ENCODE measurements around the gene LDLRAD4.

Gene LDLRAD4

DNA sequence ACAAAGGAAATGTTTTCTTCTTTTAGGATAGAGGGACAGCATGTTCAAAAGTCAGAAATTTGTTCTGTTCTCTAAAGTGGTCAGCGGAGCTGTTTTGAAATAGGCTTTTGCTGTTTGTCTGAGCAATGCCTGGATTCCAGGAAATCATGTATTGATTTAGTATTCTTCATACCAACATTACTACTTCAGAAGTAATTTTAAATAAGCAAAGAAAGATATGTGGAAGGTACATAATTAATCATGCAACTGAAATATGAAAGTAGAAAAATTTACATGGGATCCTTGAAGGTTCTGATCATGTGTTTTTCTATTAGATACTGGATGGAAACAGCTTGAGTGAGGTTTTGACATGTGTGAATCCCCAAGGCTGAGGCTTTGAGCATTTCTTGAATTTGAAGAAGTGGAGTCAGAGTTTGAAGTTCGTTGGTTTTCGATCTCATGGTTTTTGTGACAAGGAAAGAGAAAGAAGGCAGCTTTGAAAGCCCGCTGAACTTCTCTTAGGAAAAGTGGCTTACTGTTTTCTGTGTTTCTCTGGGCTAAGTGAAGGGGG lies 220.0 kb downstream of the LDLRAD4 start:
- DNase-seq = no peak

DNA sequence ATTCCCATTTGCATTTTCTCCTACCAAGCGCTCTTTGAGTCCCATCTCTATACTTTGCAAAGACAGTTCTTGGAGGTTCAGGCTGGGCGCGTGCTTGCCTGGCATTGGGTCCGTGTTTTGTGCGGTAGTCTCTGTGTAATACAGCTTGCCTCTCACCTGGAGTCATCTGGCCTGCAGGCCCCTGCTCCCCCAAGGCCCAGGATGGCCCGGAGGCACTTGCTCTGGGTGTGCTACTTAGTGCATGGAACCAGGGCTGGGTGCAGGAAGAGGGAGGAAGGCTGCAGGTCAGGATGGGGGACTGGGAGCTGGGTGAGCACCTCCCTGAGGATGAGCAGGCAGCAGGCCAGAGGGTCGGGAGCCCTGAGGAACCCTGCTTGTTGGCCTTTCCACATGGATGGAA lies 220.9 kb downstream of the LDLRAD4 start:
- no peak for DNase-seq

DNA sequence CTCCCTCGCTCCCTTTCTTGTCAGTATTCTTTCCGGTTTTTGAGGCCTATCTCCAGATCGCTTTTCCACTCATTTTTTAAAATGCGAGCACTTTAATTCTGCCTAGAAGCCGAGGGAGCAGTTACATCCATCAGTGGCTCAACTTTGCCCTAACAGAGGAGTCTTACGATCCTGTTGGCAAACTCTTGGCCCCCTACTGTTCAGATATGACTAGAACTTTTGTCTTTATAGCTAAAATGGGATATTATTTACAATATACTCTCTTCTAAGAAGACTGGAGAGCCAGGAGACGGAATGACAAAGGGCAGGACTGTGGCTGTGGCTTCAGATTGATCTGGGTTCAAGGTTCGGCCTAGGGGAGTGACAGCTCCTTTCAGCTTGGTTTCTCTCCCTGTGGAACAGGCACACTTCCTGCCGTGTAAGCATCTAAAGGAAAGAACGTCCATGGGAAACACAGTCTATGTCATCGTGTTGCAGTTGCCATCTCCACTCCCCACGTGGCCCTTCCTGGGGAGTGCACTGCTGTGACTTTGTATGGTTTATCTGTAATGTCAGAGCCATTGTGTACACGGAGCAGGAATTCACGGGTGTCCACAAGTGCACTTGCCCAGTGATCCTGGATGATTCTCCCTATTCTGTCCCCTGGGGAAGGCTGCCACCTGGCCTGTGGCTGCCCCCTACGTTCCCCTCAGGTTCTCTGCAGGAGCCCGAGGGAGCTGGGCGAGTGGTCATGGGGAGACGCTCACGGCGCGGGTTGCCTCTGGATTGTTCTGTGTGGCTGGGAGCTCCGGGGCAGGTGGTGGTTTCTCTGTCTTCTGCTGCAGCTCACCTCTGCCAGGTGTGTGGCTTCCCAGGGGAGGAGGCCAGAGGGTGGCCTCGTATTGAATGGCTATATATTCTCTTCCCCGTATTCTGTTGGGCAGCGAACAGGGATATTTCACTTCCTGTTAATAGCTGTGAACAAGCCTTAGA lies 222.0 kb downstream of the LDLRAD4 start:
- DNase-seq = no peak

DNA sequence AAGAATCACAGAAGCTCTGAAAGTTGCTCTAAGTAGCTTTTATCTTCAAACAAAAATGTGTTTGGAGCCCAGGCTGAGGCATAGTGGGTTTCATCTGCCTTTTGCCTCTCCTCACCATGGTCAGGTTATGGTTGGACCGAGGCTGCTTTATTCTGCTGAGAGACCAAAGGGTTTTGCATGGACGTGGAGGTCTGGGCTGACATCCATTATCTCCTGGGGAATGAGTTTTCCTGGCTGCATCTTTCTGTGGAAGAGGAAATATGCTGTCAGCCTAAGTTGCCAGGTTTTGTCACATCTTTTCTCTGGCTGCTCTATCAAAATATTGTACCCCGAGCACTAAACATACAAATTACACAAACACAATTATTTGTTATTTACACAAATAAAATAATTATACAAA lies 223.2 kb downstream of the LDLRAD4 start:
- DNase-seq = no peak

DNA sequence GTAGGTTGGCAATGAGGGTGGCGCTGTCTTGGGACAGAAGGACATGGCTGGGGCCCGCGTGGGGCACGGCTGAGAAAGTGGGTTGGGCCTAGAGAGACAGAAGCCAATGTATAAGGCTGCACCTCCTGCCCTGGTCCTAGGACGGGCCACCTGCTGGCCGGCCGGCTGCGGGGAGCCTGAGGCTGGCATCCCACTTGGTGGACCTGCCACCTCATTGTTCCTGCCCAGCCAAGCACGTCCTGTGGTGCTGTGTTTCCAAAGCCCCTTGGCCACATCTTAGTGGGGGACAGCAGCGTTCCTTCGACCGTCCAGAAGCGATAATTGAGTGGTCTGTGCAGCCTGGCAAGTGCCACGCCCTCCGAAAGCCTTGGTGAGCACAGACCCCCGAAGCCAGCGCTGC lies 223.9 kb downstream of the LDLRAD4 start:
- no peak for DNase-seq

DNA sequence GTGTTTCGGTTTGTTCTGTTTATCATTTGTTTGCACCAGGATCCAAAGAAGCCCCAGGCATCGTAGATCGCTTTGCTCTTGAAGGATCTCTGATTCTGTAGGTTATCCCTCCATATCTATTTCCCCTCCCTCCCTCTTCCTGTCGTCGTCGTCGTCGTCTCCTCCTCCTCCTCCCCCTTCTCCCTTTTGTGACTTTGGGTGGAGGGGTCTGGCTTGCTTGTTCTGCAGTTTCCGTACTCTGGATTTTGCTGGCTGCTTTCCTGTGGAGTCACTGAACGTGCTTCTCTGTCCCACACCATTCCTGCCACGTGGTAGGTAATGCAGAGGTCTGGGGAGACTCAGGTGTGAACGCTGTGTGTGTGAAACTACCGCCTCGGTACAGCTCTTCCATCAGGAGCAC lies 225.0 kb downstream of the LDLRAD4 start:
- DNase-seq = no peak

DNA sequence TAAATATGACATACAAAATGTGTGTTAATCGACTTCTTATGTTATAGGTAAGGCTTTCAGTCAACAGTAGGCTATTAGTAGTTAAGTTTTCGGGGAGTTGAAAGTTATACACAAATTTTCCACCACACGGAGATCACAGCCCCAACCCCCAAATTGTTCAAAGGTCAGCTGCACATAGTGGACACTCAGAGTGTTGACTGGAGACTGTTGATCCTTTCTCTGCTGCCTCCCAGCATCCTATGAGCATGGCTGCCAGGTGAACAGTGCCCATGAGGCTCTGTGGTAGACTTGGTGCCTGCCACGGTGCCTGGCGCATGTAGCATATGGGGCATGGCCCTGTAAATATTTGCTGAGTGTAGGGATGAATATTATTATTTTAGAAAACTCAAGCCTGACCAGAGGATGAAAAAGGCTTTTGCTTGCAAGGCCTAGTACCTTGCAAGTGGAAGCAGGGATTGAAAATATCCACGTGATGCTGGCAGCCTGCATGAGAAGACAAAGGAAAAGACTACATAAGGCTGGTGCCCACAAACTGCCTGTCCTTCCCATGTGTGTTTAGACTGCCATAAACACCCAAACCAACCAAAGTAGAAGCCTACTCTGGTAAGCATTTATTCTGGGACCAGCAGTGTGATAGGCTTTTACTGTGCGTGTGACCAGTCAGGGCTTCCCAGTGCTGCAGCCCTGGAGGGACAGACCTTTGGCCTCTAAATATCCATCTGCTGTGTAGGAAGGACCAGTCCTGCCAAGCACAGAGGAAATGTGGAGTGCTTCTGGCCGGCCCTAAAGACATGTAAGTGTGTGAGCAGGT lies 226.1 kb downstream of the LDLRAD4 start:
- no peak for DNase-seq

DNA sequence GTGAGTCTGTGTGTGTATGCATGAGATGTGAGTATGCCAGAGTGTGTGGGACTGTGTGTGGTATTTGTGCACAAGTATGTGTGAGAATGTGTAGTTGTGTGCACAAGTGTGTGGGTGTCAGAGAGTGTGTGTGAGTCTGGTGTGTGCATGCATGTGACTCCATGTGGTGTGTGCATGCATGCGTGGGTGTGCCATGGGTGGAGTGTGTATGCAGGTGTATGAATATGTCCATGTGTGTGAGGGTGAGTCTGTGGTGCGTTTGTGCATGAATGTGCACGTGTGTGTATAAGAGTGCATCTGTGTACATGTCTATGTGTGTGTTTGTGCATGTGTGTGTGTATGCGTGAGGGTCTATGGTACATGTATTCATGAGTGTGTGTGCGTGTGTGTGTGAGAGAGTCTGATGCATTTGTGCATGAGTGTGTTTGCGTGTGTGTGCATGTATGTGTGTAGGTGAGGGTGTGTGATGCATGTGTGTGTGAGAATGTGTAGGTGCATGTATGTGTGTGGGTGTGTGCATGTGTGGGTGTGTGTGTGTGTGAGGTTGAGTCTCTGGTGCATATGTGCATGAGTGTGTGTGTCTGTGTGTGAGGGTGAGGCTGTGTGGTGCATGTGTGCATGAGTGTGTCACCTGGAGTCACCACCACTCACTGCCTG lies 226.8 kb downstream of the LDLRAD4 start:
- DNase-seq = no peak

DNA sequence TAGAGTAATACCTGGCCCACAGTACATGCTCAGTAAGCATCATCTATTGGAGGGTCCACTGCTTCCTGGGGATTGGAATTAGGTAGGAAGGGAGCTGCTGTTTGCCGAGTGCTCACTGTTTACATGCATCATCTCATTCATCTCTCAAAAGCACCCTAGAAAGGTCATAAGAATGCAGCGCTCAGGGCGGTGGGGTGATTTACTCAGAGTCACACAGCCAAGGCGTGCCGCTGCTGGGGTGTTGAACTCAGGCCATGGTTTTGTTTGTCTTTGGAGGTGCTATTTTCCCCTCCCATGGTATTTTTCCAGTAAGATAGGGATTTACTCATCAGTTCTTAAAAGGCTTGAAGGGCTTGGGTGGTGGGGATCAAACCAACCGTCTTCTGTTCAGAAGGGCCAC lies 227.5 kb downstream of the LDLRAD4 start:
- DNase-seq = no peak

DNA sequence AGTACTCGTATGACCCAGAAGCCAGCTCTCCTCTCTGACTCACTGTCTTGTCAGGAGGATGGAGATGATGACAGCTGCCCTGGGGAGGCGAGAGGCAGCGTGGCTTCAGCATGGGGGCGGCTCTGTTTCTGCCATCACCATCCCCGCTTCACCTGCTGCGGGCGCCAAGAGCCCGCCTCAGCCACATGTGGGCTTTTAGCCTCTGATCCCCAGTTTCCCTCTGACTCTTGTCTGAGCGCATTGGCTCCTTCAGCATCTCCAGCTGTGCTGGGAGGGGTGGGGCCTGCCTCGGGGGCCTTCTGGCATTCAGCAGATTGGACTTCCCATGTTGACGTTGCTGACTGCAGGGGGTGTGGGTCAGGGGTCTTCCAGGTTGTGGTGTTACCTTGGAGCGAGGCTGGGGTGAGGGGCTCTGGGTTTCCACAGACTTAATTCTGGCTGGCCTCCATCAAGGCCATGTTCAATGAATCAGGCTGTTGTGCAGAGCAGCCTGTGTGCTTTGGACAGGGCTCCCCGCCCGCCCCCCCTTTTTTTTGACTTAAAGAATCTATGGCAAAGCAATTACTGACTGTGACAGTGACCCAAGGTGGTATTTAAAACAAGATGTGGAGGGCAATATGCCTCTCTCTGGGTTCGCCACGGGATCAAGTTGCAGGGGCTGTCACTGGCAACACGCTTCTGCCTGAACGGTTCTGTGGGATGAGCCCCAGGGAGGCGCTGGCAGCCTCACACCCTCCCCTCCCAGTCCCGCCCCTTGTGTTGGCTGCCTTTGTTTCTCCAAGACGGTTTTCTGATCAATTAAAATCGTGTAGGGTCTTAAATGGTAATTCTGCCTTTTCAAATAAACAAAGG lies 228.3 kb downstream of the LDLRAD4 start:
- no peak for DNase-seq

DNA sequence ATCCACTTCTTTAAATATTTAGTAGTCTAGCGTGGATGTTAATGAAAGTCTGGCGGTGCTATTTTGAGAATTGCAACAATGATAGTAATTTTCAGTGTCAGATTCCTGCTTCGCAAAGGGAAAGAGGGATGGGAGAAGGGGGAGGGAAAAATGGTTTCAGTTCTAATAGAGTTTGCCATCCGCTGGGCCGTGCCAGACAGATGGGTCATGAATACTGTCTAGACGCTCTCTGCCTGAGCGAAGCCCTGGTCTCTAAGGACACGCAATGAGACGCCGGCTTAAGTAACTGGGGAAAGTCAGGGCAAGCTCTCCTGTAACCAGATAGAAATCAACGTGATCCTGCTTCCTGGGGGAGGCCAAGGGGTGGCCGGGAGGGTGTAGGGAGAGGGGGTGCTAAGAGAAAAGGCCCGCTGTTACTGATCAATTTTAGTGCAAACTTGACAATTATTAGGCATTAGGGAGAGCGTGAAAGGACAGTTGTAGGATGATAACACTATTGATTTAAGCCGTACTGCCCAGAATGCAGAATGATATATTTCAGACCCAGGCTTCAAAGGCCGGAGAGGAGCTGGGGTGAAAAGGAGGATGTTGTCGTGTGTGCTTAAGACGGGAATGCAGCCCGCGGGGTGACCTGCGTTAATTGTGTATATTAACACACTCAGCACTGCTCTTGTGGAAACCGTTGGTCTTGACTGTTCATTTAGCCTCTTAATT lies 229.2 kb downstream of the LDLRAD4 start:
- no peak for DNase-seq

DNA sequence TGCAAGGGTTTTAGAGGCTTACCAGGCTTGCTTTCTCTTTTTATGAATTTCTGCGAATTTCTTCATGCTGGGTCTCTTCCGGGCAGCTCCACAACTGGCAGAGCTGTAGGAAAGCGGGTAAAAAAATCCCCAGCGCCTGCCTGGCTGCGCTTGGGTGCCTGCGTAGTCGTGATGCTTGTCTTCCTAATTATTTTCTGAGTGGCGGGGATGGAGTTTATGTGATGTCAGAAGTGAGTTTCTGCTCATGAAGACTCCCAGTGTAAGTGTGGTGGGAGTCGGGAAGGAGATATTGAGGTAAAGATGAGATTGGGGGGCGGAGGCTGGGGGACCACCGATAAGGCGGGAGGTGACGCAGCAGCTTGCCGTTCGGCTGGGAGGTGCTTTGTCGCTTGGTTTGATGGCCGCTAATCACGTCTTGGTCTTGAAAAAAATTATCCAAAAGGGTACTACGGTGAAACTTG lies 229.8 kb downstream of the LDLRAD4 start:
- no peak for DNase-seq

DNA sequence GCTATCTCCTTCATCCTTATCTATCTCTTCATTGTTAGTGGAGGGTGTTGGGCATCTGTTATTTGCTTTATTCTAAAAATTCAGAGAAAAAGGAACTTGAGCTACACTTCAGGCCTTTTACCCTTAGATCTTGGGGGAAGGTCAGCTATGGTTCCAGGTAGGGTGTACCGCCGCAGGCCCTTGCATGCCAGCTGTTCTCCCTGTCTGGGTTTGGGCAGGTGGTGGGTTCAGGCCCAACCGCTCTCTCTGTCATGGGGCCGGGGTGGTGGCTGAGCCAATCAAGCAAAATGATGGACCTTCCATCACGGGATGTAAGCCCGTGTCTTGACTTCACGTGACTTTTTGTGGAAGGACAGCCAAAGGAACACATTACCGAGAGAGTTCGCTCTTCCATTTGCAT lies 231.1 kb downstream of the LDLRAD4 start:
- no peak for DNase-seq

DNA sequence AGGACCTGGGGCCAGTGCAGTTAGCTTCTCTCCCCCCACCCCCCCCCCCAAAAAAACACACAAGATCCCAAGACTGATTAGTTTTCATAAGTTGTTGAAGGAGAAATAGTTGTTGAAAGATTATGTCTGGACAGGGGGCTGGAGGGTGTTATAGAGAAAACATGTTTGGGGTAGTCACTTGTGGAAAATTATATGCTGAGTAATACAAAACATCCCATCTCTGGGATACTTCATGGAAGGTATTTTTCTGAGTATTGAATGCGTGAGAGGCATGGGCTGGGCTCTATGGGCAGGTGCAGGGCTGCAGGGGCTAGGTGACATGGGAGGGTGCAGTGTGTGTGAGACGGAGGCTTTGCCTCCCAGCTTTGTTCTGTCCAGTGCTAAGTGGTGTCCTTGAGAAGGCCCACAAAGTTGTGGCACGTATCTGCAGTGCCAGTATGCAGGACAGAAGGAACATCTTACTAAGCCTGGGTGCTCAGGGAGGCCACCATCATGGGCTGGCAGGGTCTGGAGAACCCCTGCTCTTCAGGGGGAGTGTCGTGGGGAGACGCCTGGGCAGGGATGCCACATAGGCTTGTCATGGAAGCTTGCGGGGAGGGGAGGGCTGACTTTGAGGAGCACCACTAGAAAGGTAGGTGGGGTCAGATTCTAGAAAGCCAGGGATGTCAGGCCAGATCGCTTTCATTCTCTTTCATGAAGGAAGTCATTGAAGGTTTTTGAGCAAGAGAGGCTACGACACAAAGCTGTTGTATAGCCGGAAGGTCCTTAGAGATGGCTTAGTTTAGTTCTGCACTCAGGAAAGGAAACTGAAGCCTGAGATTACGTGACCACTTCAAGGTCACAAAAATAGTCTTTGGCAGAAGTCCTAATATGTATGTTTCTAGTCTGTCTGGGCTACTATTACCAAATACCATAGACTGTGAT lies 232.0 kb downstream of the LDLRAD4 start:
- DNase-seq = no peak

DNA sequence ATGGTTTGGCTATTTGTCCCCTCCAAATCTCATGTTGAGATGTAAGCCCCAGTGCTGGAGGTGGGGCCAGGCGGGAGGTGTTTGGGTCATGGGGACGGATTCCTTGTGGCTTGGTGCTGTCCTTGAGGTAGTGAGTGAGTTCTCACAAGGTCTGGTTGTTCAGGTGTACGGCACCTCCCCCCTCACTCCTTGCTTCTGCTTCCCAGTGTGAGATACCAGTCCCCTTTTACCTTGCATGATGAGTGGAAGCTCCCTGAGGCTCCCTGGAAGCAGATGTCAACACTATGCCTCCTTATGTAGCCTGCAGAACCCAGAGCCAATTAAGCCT lies 232.6 kb downstream of the LDLRAD4 start:
- DNase-seq = no peak

DNA sequence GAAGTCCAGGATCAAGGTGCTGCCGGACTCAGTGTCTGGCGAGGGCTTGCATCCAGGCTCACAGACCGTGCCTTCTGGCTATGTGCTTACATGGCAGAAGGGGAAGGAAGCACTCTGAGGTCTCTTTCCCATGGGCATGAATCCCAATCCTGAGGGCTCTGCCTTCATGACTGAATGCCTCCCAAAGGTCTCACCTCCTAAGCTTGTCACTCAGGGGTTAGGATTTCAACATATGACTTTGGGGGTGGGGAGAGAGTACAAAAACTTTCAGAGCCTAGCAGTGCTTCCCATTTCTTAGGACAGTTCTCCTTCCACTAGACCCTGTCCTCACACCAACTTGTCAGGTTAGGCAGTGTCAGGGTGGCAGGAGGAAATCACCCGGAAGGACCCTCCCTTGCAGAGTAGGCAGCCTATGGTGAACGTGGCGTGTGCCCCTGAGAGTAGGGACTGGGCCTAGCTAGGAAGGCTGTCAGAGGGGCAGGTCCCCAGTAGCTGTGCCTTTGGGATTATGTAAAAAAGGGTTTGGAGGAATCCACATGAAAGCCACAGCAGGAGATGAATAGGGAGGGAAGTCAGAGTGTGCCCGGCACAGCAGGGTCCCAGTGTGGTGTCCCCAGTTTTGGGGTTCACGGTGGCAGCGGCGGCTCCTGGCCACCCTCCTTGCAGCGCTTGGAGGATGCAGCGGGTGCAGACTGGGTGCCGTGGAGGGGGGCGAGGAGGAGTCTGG lies 233.3 kb downstream of the LDLRAD4 start:
- no peak for DNase-seq

DNA sequence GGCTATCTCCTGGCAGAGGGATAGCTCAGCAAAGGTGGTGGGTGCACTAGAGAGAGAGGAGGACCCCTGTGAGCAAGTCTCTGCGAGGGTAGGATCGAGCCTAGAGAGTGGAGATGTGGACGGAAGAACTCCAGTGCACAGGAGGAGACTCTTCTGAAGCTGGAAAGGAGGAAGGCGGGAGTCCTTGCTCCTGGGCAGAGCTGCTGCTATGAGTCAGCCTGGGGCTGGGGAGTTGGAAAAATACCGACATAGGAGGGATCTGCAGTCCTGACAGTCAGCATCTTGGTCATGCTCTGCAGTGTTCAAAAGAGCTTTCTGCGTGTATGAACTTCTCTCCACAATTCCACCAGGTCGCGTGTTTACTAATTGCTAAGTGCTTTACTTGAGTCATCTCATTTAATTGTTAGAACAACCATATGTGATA lies 233.8 kb downstream of the LDLRAD4 start:
- DNase-seq = no peak

DNA sequence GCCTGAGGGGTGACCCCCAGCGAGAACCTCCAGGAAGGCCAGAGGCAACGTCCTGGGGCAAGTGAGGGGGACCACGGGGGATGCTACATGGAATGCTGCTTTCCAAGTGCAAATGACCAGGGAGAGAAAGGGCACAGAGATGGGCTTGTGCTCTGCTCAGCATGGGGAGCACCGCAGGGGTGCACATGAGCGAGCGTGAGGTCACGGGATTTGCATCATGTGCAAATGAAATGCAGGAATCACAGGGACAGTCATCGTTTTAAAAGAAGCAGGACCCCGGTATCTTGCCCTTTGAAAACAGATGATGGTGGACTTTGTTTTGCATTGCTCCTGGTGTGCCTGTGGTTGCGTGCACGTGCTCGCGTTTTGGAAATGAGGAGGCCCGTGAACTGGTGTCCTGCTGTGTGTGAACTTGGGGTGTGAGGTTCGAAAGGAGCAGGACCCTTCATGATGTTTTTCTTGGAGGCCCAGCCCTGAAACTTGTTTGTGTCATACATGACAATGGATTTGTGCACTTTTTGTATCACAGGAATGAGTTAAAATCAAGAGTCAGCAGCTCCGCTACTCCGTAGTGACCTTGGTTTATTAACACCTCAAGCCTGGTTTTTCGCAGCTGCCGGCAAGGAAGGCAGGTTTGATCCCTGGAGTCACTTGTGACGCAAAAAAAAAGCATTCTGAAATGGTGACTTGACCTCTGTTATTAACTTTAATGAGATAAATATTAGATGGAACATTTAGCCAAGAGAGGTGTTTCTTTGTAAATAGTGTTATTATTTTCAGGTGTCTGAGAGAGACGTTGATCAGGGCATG lies 234.5 kb downstream of the LDLRAD4 start:
- no peak for DNase-seq

DNA sequence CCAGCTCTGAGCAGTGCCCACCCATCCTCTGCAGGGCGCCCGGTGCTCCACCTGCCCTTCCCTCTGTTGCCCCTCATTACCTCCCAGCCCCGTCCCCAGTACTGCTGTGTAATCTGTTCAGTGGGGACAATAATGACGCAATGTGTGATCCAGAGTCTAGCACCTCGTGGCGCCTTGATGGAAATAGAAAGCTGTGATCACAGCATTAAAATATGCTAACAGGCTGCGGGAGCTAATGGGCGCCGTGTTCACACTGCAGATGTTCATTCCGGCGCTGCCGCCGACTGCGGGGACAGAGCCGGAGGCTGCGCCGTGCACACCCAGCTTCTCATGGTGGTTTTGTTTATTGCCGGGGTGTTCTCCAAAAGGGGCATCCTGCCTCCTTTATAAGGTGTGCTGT lies 235.2 kb downstream of the LDLRAD4 start:
- DNase-seq = no peak

Measured in activated CD4-positive, alpha-beta T cell treated with anti-CD3 and anti-CD28 coated beads, Interleukin-2, amount 50 U/mL, for 1 hour (primary cell).